Suprapubic skin (tissue), 4 donors: ENCODE results near the gene ZNRD2.

Experiments
- CTCF ChIP-seq, 2 donors: fragments of 200-600 bp in 1 of 2; fragments of 450-650 bp in 1 of 2; sonication (generic) in 1 of 2; IDR thresholded peaks; one replicate each; pipeline ENCODE4 v1.5.1; 2016 to 2019; ENCODE audit warnings: antibody characterized with exemption in 2 of 2, mild to moderate bottlenecking in 1 of 2, moderate library complexity in 1 of 2
- POLR2A ChIP-seq, 2 donors: fragments of 450-650 bp; IDR thresholded peaks; one replicate each; pipeline ENCODE4 v1.6.1; 2017; ENCODE audit warnings: antibody characterized with exemption in 2 of 2, mild to moderate bottlenecking in 2 of 2, moderate library complexity in 2 of 2
- POLR2AphosphoS5 ChIP-seq, 3 donors: sonication (generic); formaldehyde crosslinking; IDR thresholded peaks; one replicate each; pipeline ENCODE4 v1.6.1; 2017; ENCODE audit warnings: antibody characterized with exemption in 3 of 3

GRCh38 chr11:65615229-65615949 lies 45.1 kb downstream of the ZNRD2 start, which contains the start of gene PCNX3:
- no peak for TF ChIP-seq CTCF (IDR thresholded peaks at IDR 0.05)
- TF ChIP-seq POLR2A (IDR thresholded peaks at IDR 0.05) = peak in 1 of 2 donors; percentile 27
- TF ChIP-seq POLR2AphosphoS5 (IDR thresholded peaks at IDR 0.05) = peak in 1 of 3 donors; percentile 42
